Urinary bladder (tissue), 4 donors: ENCODE data around the gene NKIRAS1. TPM values are rescaled to one million over a fixed set of nuclear protein-coding genes. Genes with fewer than 3 reads are reported as not detected.

Source experiments
- DNase-seq: peaks from one replicate; pipeline ENCODE4 v3.0.0-alpha.2; 2015; ENCODE audit errors: extremely low spot score
- H3K27ac ChIP-seq: one replicate; pipeline ENCODE4 v1.5.1; 2013; ENCODE audit warnings: low read depth, mild to moderate bottlenecking, moderate library complexity
- H3K36me3 ChIP-seq: one replicate; pipeline ENCODE4 v1.6.1; 2013; ENCODE audit warnings: mild to moderate bottlenecking, moderate library complexity; ENCODE audit not compliant: insufficient read depth
- H3K4me1 ChIP-seq: one replicate; pipeline ENCODE4 v1.6.1; 2013; ENCODE audit warnings: mild to moderate bottlenecking, moderate library complexity; ENCODE audit not compliant: insufficient read depth
- H3K4me3 ChIP-seq: one replicate; pipeline ENCODE4 v1.5.1; 2013; ENCODE audit warnings: low read depth, low read length
- WGBS: extraction: QIAGEN DNeasy Blood & Tissue Kit; methylation state at CpG from one replicate; pipeline ENCODE4 v1.1.7; 2013; 5-methylcytosine and 5-hydroxymethylcytosine counted together
- polyA plus RNA-seq: library from polyadenylated mRNA; stranded (reverse); fragments of 200-250 nt; gene quantifications from one replicate; pipeline ENCODE4 v1.2.3, GENCODE V29; 2013
- total RNA-seq: library from RNA; depleted of rRNA; stranded (reverse); fragments of >200 nt; gene quantifications from one replicate; pipeline ENCODE4 v1.2.3, GENCODE V29; 2014
- donor health status: healthy with polysubstance abuse.
- donor health status: healthy.

The NKIRAS1 gene
- total and polyA plus RNA-seq, 2 donors = 10.5 to 17.1 TPM

DNA sequence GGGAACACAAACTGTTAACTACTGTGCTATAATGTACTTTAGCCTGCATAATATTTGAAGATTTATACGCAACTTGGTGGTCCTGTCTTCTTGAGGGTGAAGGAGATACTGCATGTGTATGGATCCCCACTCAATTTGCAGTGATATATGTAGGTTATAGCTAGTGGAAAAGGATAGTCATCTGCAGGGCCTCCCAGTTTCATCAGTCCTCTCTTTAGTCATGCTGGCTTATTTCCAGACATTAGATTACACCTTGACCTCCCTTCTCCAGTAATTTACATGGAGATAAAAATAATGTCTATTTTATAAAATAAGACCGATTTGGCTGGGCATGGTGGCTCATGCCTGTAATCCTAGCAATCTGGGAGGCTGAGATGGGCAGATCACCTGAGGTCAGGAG is 32.0 kb upstream of the NKIRAS1 start:
- DNase-seq = no peak
- Histone ChIP-seq H3K36me3 (no peaks in the 10 kb centered on the region), H3K4me1 (peaks cover 4% of the 10 kb centered on the region), H3K27ac (no peak overlapping the region), H3K4me3 (no peak overlapping the region)
- 86% methylated on average over 2 of the region's 2 CpGs for WGBS

DNA sequence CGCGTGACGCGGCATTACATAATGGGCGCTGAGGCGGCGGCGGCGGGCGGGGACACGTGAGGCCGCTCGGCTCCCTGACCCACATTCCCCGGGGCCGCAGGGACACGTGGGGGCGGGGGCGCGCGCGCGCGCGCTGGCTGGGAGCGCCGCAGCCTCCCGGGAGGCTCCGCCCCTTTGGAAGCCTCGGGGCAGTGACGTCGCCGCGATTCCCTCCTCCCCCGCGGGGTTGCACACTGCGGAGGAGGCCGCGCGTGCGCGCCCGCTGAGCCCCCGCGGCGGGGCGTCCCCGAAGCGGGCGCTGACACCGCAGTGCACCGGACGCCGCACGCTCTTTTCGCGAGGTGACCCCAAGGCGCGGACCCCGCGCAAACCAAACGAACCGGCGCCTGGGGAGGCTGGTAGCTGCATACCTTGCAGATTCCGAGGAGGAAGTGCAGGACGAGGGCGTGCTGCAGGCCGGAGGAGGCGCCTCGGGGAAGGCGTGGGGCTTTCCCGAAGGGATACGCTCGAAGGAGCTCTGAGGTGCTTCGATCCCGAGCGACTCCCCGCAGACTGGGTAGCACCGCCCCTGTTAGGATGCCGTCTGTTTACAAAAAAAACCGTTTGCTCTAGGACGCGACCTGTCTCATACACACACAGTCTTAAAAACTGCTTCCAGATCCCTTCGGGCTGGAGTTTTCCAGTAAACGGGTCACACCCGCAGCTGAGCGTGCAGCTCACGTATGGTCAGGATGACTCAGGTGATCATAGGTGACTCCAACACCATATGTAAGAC is 29.3 kb upstream of the NKIRAS1 start:
- DNase-seq = peak; percentile 84
- Histone ChIP-seq H3K36me3 (no peaks in the 10 kb centered on the region), H3K27ac (peak overlapping the region; percentile 88), H3K4me3 (peak overlapping the region; percentile 49), H3K4me1 (peaks cover 4% of the 10 kb centered on the region)
- under 1% methylated on average over 87 of the region's 87 CpGs for WGBS

DNA sequence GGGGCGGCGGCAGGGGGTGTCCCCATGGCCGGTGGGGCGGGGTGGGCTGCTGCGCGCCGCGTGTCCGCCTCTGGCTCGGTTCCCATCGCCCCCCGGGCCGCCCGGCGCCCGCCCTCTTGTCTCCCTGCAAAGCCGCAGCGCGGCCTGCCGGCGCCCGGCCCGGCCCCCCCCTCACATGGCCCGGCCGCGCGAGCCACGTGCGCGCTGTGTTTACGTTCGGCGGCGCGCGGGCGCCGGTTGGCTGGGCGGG is 28.8 kb upstream of the NKIRAS1 start:
- no peak for DNase-seq
- Histone ChIP-seq H3K4me1 (peaks cover 4% of the 10 kb centered on the region), H3K36me3 (no peaks in the 10 kb centered on the region), H3K4me3 (peak overlapping the region; percentile 98), H3K27ac (peak overlapping the region; percentile 98)
- under 1% methylated on average over 38 of the region's 39 CpGs for WGBS

DNA sequence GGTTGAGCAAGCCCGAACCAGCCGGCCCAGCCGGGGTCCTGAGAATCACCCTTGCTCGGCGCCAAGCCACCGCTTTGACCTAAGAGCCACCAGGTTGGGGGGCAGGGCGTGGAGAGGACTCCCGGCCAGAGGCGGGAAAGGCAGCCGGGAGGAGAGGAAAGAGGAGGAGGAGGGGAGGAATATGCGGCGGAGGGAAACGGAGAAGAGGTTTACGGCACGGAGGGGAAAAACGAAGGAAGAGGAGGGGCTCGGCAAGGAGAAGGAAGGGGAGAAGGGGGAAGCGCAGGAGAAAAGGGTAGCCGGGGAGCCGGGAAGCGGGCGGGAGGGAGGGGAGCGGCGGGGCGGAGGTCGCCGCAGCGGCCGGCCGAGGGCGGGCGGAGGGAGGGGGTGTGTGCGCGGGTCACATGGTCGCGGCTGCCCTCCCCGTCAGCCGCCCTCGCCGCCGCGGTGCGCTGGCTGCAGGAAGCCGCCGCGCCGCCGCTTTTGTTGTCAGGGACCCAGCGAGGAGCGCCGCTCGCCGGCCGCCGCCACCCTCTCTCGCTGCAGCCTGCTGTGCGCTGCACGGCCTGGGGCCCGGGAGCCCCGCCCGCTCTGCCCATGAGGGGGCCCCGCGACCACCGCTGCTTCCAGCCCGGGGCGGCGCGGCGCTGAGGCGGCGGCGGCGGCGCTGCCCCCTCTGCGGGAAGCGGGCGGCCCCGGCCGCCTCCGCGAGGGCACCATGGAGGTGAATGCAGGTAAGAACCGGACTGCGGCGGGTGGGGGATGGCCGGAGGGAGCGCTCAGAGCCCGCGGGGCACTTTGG is 28.3 kb upstream of the NKIRAS1 start, which contains the start of gene NR1D2:
TSS of gene NR1D2 (plus strand) at position 426 of the 802 bp plus-strand sequence. CDS start at position 719, 293 bp downstream.
- Histone ChIP-seq H3K4me3 (peak within 1 kb of the TSS; percentile 98), H3K27ac (peak within 1 kb of the TSS; percentile 98), H3K36me3 (no peaks in the 10 kb centered on the region), H3K4me1 (peaks cover 2% of the 10 kb centered on the region)
- DNase-seq = no peak
- WGBS = under 1% methylated on average over 88 of the region's 88 CpGs

DNA sequence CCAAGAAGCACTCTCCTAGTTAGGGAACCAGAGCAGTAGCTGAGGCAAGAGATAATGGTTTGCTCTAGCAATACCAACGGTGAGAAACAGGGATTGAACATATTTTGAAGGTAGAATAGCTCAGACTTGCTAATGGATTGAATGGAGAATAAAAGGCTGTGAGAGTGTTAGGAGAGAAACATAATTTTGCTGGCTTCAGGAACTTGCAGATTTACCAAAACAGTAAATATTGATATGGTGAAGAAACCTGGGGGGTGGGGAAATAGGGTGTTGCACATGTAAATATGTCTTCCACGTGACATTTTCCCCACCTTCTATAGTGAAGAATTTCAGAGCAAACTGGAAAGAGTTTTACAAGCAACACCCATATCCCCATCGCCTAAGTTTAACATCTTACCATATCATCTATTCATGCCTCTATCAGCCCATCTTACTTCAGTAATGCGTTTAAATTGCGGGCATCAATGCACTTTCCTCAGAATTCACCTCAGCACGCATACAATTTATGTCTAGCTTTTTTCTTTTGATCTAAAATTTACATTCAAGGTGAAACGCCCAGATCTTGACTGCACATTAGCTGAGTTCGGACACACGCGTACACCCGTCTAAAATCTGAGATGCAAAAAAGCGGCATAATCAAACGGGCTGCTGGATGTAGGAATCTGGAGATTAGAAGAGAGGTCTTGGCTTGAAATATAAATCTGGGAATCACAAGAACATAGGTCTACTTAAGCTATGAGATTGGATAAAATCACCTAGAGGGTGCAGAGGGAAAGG is 27.4 kb upstream of the NKIRAS1 start:
- WGBS = 11% methylated on average over 13 of the region's 13 CpGs
- no peak overlapping the region for H3K27ac ChIP-seq

DNA sequence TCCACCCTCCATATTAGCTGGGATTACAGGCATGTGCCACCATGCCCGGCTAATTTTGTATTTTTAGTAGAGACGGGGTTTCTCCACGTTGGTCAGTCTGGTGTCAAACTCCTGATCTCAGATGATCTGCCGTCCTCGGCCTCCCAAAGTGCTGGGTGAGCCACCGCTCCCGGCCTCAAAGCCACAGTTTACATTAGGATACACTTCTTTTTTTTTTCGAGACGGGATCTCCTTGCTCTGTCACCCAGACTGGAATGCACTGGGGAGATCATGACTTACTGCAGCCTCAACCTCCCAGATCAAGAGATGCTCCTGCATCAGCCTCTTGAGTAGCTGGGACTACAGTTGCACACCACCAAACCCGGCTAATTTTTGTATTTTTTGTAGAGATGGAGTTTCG is 25.8 kb upstream of the NKIRAS1 start:
- Histone ChIP-seq H3K4me1 (no peaks in the 10 kb centered on the region), H3K36me3 (no peaks in the 10 kb centered on the region), H3K27ac (no peak overlapping the region), H3K4me3 (no peak overlapping the region)
- DNase-seq = no peak
- 89% methylated on average over 11 of the region's 11 CpGs for WGBS

More for the DNA sequence above, 27.4 kb upstream of the NKIRAS1 start:
- Histone ChIP-seq H3K4me1 (no peaks in the 10 kb centered on the region), H3K36me3 (no peaks in the 10 kb centered on the region), H3K4me3 (peak overlapping the region; percentile 98)
- no peak for DNase-seq

DNA sequence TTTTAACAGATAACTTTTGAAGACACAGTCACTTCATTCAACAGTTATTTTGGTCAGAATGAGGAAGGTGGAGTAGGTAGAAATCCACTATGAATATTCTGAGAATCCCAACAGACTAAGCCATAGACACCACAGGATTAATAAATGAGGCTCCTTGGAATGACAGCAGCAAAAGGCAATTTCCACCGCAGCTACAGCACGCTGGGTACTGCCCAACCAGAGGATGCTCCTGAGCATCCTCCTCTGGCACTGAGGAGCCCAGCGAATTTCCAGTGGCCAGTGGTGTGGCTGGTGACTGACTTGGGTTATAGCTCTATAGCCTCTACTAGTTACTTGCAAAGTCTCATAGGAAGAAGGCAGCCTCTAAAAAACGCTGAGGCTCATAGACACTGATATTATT is 24.6 kb upstream of the NKIRAS1 start:
- no peak for DNase-seq
- 87% methylated on average over 4 of the region's 4 CpGs for WGBS
- Histone ChIP-seq H3K4me3 (no peak overlapping the region), H3K36me3 (no peaks in the 10 kb centered on the region), H3K27ac (no peak overlapping the region), H3K4me1 (no peaks in the 10 kb centered on the region)

DNA sequence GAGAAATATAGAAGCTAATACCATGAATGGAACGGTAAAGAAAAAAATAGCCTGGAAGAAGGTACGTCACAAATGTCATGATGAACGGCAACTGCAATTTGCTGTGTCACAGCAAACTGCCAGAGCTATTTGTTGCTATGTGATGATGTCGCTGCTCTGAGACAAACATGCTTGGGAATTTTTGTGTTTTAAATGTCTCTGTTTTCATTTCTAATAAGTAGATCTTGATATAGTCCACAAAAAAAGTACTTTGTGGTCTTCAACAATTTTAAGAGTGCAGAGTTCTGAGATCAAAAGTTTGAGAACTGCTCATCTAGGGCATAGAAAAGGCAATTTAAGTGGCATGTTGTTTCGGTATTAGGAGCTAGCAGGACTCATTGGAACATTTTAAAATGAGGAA is 24.0 kb upstream of the NKIRAS1 start:
- DNase-seq = no peak
- Histone ChIP-seq H3K36me3 (no peaks in the 10 kb centered on the region), H3K4me3 (no peak overlapping the region), H3K27ac (no peak overlapping the region), H3K4me1 (no peaks in the 10 kb centered on the region)
- WGBS = 89% methylated on average over 5 of the region's 5 CpGs

DNA sequence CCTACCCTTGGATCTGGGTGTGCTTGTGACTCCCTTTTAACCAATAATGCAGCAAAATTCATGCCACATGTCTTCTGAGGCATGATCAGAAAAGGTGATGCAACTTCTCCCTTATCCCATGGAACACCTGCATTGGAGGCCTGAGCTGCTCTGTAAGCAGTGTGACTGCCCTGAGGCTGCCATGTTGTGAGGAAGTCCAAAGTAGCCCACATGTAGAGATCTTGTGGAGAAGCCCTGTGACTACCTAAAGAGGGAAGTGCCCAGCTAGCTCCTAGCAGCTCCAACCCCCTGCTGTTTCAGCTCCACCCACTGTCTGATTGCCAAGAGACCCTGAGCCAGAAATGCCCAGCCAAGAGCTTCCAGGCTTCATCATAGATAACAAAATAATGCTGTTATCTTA is 21.9 kb upstream of the NKIRAS1 start:
- Histone ChIP-seq H3K4me1 (no peaks in the 10 kb centered on the region), H3K36me3 (no peaks in the 10 kb centered on the region), H3K4me3 (no peak overlapping the region), H3K27ac (no peak overlapping the region)
- no peak for DNase-seq

DNA sequence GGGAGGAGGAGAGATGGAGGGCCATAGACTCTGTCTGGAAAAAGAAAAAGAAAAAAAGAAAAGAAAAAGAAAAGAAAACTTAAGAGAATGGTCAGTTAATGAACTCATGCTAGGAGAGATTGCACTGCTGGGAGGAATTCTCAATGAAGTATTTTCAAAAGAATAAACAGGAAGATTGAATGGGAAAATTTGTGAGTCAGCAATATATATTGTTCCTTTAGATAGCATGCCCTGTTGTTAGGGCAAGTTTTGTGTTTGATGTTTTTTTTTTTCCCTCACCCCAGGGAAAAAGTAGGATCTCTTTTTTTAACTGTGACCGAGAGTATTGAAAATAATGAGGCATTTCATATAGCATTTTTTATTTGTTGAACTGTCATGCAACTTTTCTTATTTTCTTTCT is 20.5 kb upstream of the NKIRAS1 start:
- no peaks in the 10 kb centered on the region for H3K36me3 ChIP-seq

DNA sequence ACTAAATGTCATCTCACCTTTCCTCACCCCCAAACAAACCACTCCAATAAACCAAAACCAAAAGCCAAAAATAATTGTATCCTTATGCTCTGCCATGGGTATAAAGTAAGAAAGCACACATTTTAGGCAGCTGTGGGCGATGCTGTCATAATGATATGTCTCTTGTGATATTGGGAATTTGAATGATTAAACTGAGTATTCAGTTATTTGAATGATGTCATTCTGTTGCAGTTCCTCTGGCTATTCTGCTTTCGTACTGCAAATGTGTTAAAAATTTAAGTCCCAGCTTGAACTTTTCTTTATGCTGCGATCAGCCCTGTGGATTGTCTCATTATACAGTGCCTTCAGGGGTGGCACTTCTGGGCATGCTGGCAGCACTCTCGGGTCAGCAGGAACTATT is 17.5 kb upstream of the NKIRAS1 start:
- Histone ChIP-seq H3K4me1 (no peaks in the 10 kb centered on the region), H3K27ac (no peak overlapping the region), H3K36me3 (no peaks in the 10 kb centered on the region), H3K4me3 (no peak overlapping the region)
- WGBS = 66% methylated on average over 4 of the region's 4 CpGs
- DNase-seq = no peak

More for the DNA sequence above, 20.5 kb upstream of the NKIRAS1 start:
- no peak for DNase-seq
- Histone ChIP-seq H3K27ac (no peak overlapping the region), H3K4me3 (no peak overlapping the region), H3K4me1 (no peaks in the 10 kb centered on the region)
- 82% methylated on average over 1 of the region's 1 CpG for WGBS

DNA sequence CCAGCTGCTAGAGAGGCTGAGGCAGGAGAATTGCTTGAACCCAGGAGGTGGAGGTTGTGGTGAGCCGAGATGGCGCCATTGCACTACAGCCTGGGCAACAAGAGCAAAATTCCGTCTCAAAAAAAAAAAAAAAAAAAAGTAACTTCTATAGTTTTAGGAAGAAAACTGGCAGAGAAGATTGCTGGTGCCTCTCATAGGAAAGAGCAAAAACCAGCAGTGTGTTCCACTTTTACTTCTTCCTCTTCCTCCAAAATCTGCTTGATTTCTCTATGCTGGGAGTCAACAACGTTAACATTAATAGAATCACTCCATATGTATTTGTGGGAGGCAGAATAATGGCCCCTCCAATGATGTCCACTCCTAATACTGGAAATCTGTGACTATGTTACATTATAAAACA is 15.8 kb upstream of the NKIRAS1 start:
- 79% methylated on average over 4 of the region's 4 CpGs for WGBS

DNA sequence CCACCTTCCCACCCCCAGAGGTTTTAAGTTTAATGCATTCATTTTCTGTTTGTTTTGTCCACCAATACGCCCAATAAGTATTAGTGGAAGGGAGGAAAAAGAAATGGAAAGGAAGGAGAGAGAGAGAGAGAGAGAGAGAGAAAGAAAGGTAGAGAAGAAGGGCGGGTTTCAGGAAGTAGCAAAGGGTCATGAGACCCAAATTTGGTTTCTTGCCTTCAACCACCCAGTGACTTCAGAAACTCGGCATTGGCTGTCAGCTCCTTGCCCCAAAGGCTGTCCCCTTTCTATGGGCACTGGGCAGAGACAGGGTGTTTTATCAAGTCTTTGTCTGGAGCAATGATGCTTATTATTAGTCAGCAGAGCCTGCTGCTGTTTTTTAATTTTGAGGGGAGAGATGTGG is 14.8 kb upstream of the NKIRAS1 start:
- H3K4me1 ChIP-seq = no peaks in the 10 kb centered on the region
- 68% methylated on average over 3 of the region's 3 CpGs for WGBS
- no peak for DNase-seq
- no peaks in the 10 kb centered on the region for H3K36me3 ChIP-seq
- H3K4me3 ChIP-seq = no peak overlapping the region
- H3K27ac ChIP-seq = no peak overlapping the region

More for the DNA sequence above, 15.8 kb upstream of the NKIRAS1 start:
- Histone ChIP-seq H3K36me3 (no peaks in the 10 kb centered on the region), H3K4me1 (no peaks in the 10 kb centered on the region), H3K4me3 (no peak overlapping the region), H3K27ac (no peak overlapping the region)
- DNase-seq = no peak
